ENCODE results near the gene CD177.
"Not testable (repeated sequence)": the region's sequence is repeated elsewhere in the genome, so short reads cannot be mapped to it uniquely, and the experiment has no call there.

Gene CD177

DNA sequence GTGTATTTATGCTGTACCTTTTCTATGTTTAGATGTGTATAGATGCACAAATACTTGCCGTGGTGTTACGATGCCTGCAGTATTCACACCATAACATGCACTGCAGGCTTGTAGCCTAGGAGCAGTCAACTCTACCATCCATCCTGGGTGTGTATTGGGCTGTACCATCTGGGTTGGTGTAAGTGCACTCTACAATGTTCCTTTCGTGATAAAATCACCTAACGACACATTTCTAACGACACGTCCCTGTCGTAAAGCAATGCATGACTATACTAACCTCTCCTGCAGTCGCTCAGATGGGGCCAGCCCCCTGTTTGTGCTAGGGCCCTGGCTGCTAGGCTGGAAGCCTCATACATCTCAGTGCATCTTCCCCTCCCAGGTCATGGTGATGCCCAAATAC, 18.4 kb downstream of the CD177 start:
- no peak for DNase-seq
- intact Hi-C loops (cut with DNase I), result no loop called here

DNA sequence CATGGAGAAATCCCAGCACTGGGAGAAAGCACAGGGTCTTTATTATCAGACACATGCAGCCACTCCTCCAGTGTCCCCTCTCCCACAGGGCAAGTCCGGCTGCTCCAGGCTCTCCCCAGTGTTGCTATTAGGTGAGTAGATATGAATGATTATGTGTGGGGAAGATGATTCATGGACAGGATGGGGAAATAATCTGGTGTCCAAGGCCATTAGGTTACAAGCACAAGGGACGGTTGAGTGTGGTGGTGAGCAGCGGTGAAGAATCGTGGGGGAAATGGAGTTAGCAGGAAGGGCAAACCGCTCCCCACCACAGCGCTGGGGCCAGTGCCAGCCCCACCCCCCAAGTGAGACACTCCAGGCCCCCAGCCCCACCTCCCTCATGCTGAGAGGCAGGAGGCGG, 19.0 kb downstream of the CD177 start:
- intact Hi-C loops (cut with DNase I), result no loop called here
- no peak for DNase-seq

DNA sequence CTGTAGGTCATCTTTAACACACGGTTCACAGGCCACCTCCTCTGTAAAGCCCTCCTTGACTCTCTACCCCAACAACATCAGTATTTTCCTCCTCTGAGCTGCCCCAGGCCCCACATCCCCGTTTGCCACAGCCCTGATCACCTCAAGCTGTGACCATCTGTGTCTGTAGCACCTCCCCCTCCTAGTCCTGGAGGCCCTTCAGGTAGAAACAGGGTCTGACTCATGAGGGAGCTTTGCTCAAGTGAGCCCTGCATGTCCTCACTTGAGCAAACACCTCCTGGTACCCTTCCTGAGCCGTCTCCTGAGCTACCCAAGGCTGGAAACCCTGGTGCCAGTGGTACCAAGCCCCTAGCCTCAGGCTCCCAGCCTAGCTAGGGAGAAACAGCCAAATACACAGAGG, 24.1 kb downstream of the CD177 start:
- DNase-seq; intact Hi-C loops (cut with DNase I): not testable (repeated sequence)

DNA sequence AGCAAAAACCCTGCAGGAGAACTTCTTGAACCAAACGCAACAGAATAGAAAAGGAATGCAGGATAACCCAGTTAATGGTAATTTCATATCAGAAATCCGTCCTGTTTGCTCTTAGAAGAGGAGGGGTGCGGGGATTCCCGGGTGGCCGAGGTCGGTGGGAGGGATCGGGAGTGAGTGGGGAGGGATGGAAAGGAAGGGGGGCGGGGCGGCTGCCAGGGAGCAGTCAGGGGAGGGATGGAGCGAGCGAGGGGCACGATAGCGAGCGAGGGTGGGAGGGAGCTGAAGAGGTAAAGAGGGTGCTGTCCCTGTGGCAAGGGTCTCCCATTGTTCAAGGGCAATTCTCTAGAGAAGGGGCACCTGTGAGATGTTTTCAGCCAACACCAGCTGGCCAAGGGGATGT, 26.5 kb downstream of the CD177 start:
- DNase-seq, result no peak
- intact Hi-C loops (cut with DNase I), result no loop called here

DNA sequence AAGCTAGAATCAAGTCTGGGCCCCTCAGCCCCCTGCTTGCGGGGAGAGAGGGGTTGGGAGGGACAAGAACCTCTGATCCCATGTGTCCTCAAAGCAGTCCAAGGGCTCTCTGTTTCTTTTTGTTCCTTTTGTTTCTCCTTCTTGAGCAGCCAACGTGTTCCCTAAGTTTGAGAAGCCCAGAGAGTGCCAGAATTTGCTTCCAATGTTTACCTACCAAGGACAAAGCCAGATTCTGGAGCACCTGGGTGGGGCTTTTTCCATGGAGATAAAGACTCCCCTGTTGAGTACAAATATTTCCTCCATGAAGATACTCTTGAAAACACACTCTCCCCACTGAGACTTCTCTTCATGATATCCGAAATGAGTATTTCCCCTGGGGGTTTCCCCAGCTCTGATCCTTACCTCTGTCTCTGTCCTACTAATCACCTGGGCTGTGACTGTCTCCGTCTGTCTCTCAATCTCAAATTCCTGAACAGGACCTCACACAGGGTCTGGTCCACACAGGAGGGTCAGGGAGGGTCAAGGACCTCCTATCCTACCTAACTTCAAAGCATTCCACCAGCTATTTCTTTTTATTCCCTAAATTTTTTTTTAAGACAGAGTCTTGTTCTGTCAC, 27.4 kb downstream of the CD177 start:
- intact Hi-C loops (cut with DNase I), result no loop called here
- no peak for DNase-seq

DNA sequence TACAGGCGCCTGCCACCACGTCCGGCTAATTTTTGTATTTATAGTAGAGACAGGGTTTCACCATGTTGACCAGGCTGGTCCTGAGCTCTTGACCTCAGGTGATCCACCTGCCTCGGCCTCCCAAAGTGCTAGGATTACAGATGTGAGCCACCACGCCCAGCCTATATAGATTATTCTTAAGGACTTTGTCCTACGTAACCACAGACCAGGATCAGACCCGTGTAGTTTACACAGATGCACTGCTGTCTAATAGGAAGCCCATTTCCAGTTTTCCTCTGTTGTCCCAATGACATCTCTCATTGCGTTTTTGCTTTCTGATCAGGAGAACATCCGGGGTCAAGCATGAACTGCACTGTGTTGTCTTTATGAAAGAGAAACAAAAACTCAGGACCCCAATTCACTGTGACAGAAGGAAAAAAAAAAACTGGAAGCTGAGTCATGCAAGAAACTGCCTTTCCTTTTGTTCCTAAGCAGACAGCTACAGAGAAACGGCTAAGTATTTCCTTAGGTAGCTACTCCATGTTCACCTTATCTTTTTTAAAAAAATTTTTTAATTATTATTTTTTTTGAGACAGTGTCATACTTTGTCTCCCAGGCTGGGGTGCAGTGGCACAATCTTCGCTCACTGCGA, 29.2 kb downstream of the CD177 start:
- DNase-seq; intact Hi-C loops (cut with DNase I): not testable (repeated sequence)

DNA sequence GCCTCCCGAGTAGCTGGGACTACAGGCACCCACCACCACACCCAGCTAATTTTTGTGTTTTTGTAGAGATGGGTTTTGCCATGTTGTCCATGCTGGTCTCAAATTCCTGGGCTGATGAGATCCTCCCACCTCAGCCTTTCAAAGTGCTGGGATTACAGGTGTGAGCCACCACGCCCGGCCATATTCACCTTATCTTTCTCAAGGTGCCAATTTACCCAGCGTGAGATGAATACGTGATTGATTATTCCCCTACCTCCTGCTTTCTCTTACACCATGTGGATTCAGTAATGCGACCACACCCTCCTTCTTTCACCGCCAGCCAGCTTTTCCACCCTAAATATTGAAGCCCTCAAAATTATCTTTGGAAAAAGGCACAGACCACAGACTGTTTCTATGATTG, 29.8 kb downstream of the CD177 start:
- DNase-seq; intact Hi-C loops (cut with DNase I): not testable (repeated sequence)

DNA sequence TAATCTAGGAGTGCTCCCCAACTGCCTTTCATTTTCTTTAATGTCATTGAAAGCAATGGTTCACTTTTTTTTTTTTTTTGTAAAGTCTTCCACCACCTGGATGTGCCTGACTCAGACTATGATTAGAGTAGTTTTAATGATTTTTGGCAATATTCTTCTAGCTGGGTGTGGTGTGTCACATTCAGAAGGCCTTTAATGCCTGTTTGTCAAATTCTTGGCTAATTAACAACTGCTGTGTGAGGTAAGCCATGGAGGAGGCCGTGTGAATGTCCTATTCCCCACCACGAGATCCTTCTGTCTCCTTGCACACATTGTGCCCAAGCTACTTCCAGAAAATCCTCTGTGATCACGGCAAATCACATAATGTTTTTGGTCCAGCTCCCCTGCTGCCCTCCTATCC, 30.3 kb downstream of the CD177 start:
- intact Hi-C loops (cut with DNase I); DNase-seq: not testable (repeated sequence)

DNA sequence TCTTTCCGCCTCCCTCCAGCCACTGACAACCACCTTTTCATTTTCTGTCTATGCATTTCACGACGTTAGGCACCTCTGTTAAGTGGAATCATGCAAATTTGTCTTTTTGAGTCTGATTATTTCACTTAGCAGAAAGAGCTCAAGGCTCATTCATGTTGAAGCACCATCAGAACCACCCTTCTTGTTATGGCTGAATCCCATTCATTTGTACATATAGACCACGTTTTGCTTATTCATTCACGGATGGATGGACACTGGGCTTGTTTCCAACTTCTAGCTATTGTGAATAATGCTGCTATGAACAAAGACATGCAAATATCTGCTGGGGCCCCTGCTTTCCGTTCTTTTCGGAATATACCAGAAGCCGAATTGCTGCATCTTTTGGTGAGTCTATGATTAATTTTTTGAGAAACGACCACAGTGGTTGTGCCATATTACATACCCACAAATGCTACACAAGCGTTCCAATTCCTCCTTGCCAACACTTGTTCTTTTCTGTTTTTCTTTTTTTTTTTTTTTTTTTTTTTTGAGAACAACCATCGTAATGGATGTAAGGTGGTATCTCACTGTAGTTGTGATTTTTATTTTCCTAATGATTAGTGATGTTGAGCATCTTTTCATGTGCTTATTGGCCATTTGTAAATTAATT, 37.5 kb downstream of the CD177 start:
- DNase-seq; intact Hi-C loops (cut with DNase I): not testable (repeated sequence)

DNA sequence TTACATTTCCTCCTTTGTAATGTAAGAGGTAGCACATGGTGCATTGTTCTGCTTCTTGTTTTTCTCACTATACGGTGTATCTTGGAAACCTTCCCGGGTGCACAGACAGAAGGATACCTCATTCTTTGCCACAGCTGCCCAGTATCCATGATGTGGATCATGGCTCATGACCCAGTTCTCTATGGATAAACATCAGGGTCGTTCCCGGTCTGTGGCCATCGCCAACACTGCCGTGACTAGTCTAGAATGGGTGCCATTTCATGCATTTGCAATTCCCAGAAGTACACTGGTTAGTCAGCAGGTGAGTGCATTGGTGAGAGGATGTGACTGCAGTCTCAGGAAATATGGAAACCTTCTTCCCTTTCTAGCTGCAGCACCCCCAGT, 38.1 kb downstream of the CD177 start:
- DNase-seq, result not testable (repeated sequence)

DNA sequence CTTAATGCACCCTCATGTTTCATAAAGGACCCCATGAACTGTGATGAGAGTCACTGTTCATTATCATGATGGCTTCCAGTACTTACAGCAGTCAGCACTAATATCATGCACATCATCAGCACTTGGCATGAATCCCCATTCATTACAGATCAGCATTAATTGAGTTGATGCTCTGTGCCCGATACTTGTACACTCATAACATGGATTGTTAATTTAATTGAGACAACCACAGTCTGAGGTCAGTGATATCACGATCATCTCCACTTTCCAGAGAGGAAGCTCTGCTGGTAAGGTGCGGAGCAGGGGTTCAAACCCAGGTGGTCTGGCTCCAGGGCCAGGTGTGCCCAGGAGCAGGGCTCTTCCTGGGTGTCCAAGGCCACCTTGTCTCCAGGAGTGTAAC, 40.0 kb downstream of the CD177 start:
- DNase-seq; intact Hi-C loops (cut with DNase I): not testable (repeated sequence)

More for the DNA sequence above, 38.1 kb downstream of the CD177 start:
- intact Hi-C loops (cut with DNase I), result not testable (repeated sequence)

DNA sequence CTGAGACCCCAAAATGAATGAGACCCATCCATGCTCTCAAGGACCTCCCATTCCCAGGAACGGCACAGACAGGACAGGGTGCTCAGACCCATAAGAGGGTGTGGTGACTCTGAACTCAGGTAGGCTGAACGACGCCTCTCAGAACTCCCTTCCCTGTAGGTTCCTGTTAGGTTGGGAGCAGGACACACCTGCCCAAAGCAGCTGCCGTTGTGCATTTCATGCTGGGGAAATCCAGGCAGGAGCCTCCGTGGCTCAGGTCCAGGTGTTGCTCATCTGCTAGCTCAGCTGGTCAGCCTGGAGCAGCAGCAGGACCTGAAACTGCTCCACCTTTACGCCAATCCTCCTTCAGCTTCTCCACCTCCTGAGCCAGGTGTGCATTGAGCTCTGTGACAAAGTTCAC, 42.1 kb downstream of the CD177 start:
- intact Hi-C loops (cut with DNase I), result no loop called here
- no peak for DNase-seq

DNA sequence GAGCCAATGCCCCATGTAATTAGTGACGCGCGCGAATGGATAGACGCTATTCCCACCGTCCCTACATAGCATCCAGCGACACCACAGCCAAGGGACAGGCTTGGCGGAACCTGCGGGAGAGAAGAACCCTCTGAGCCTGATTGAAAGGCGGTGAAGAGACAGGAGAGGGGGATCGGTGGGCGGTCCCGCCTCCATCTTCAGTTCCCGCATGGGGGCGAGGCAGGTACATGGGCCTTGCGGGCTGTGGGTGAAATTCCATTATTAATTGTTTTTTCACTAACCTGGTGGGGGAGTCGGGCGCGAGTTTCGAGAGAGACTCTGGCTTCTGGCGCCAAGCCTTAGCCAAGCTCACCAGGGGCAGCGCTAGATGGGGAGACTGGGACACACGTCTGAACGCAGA, 52.8 kb downstream of the CD177 start:
- intact Hi-C loops (cut with DNase I), result no loop called here
- no peak for DNase-seq

DNA sequence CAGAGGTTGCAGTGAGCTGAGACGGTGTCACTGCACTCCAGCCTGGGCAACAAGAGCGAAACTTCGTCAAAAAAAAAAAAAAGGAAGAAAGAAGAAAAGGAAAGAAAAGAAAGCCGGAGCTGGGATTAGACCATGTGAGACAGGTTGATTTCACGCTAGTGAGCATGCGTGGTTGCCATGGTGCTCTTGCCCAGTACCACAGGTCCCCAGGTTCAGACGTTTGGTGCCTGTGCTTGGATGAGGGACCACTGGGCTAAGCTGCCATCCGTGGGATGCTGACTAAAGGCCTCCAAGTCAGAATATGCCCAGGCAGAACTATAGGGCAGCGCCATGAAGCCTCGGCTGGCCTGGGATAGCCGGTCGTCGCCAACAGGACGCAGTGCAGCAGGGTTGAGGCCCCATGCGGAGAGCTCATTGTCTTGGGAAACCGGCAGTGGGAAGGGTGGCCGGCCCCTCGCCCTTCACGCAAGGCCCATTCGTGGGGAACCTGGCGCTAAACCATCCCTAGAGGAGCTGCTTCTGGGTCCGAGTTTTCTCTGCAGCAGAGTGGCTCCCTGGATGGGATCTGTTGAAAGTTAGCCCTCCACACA, 54.0 kb downstream of the CD177 start:
- intact Hi-C loops (cut with DNase I), result no loop called here

DNA sequence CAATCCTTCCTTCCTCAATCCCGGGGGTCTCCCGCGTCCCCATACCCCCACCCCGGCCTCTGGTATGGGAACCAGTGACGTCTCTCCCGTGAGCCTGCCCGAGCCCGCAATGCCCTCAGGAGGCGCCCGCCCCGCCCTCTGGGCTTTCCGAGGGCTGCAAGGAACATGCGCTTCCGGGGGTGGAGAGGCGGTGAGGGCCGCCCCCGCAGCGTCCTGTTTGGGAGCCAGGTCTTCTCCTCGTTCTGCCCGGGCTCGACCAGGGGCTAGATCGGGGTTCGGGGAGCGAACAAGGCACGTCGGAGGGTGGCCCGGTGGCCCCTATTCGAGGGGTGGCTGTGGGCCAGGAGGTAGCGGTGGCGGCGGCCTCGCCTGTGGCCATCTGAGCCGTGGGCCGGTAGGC, 54.6 kb downstream of the CD177 start:
- DNase-seq, result no peak
- intact Hi-C loops (cut with DNase I), result no loop called here

More for the DNA sequence above, 54.0 kb downstream of the CD177 start:
- no peak for DNase-seq

DNA sequence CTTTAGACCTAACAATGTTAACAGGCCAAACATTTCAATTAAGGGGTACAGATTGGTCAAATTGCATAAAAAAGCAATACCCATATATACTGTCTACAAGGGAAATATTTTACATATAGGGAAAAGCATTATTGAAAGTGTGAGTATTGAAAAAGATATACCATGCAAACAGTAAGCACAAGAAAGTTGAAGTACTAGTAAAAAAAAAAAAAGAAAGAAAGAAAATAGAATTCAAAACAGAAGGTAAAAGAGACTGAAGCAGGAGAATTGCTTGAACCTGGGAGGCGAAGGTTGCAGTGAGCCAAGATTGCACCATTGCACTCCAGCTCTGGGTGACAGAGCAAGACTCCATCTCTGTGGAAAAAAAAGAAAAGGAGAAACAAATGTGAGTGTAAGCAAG, 55.9 kb downstream of the CD177 start:
- no peak for DNase-seq
- intact Hi-C loops (cut with DNase I), result no loop called here

DNA sequence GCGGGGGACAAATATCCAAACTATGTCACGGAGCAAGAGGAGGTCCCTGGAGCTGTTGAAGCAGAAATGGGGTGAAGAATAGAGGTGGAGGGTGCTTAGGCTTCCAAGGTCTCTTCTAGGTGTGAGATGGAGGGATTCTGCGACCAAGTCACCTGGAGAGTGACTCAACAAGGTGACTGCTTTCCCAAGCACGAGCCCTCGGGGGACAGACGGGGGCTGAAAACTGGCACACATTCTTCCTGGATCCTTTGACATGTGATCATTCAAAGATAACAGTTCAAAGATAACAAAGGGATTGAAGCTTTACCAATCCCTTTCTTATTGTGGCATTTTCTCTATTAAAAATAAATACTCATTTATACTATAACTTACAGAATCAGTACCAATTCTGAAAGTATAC, 59.0 kb downstream of the CD177 start:
- intact Hi-C loops (cut with DNase I), result no loop called here

More for the DNA sequence above, 59.0 kb downstream of the CD177 start:
- DNase-seq, result no peak

Measured in head of caudate nucleus (tissue), 42 donors.